DOHH2 (cell line): ENCODE measurements around the gene PACRG.

Experiments used
- H3F3A ChIP-seq: fragments of 200-600 bp; sonication (generic), shearing (Covaris generic); 2 replicates; pipeline ENCODE4 v1.6.0; 2016; ENCODE audit warnings: antibody characterized with exemption, mild to moderate bottlenecking; ENCODE audit not compliant: control insufficient read depth, insufficient read depth
- H3K27ac ChIP-seq: fragments of 200-600 bp; sonication (generic); 2 replicates; pipeline ENCODE4 v1.5.1; 2014; ENCODE audit warnings: low read depth, mild to moderate bottlenecking, low read length, moderate library complexity
- H3K27me3 ChIP-seq: fragments of 200-600 bp; sonication (generic); 2 replicates; pipeline ENCODE4 v1.6.1; 2014; ENCODE audit warnings: mild to moderate bottlenecking, low read length, mixed read lengths; ENCODE audit not compliant: control insufficient read depth
- H3K36me3 ChIP-seq: fragments of 200-600 bp; sonication (generic); 2 replicates; pipeline ENCODE4 v1.6.1; 2014; ENCODE audit warnings: mild to moderate bottlenecking, low read length, moderate library complexity, mixed read lengths; ENCODE audit not compliant: control insufficient read depth
- H3K4me1 ChIP-seq: fragments of 200-600 bp; sonication (generic); 2 replicates; pipeline ENCODE4 v1.6.1; 2014; ENCODE audit warnings: mild to moderate bottlenecking, low read length, mixed read lengths; ENCODE audit not compliant: control insufficient read depth
- H3K4me2 ChIP-seq: fragments of 200-600 bp; sonication (generic); 2 replicates; pipeline ENCODE4 v1.6.0; 2014; ENCODE audit warnings: mild to moderate bottlenecking, low read length, moderate library complexity
- H3K4me3 ChIP-seq: fragments of 200-600 bp; sonication (generic); 2 replicates; pipeline ENCODE4 v1.5.1; 2014; ENCODE audit warnings: mild to moderate bottlenecking, low read length, mixed read lengths
- H3K79me2 ChIP-seq: fragments of 200-600 bp; sonication (generic); 2 replicates; pipeline ENCODE4 v1.6.1; 2014; ENCODE audit warnings: mild to moderate bottlenecking, low read length, mixed read lengths; ENCODE audit not compliant: control insufficient read depth
- H3K9me2 ChIP-seq: fragments of 200-600 bp; sonication (generic); replicated peaks from 2 replicates; pipeline ENCODE4 v1.6.1; 2014; ENCODE audit warnings: mild to moderate bottlenecking, low read length, mixed read lengths; ENCODE audit not compliant: control insufficient read depth
- H3K9me3 ChIP-seq: fragments of 200-600 bp; sonication (generic); 2 replicates; pipeline ENCODE4 v1.6.1; 2014; ENCODE audit warnings: antibody characterized with exemption, low read length, mixed read lengths; ENCODE audit not compliant: control insufficient read depth, insufficient read depth
- H4K20me1 ChIP-seq: fragments of 200-600 bp; sonication (generic); 2 replicates; pipeline ENCODE4 v1.6.0; 2014; ENCODE audit warnings: low read depth, mild to moderate bottlenecking, antibody characterized with exemption, low read length, moderate library complexity; ENCODE audit not compliant: control insufficient read depth, insufficient read depth
- CTCF ChIP-seq: fragments of 200-600 bp; sonication (generic); IDR thresholded peaks from one replicate; pipeline ENCODE4 v1.5.1; 2014; ENCODE audit warnings: antibody characterized with exemption, mild to moderate bottlenecking, low read depth, low read length; ENCODE audit not compliant: poor library complexity, severe bottlenecking
- EZH2phosphoT487 ChIP-seq: fragments of 200-600 bp; sonication (generic); IDR thresholded peaks from 2 replicates; pipeline ENCODE4 v1.6.1; 2017; ENCODE audit warnings: borderline replicate concordance, mild to moderate bottlenecking, antibody characterized with exemption, low read length, moderate library complexity, mixed read lengths

The PACRG gene

GRCh38 chr6:163250116-163250515 lies 522.3 kb downstream of the PACRG start:
- Histone ChIP-seq H3K4me1 (no peaks in the 10 kb centered on the region), H3K27ac (no peak overlapping the region), H4K20me1 (no peaks in the 10 kb centered on the region), H3K27me3 (no peaks in the 10 kb centered on the region), H3K4me3 (no peak overlapping the region), H3K79me2 (no peaks in the 10 kb centered on the region), H3F3A (no peaks in the 10 kb centered on the region), H3K9me2 (no peaks in the 10 kb centered on the region), H3K36me3 (no peaks in the 10 kb centered on the region), H3K4me2 (no peak overlapping the region), H3K9me3 (no peaks in the 10 kb centered on the region)
- TF ChIP-seq CTCF (no peak), EZH2phosphoT487 (no peak)

GRCh38 chr6:163252061-163252591 lies 524.4 kb downstream of the PACRG start:
- Histone ChIP-seq H3K4me3 (no peak overlapping the region), H3K4me2 (no peak overlapping the region), H4K20me1 (no peaks in the 10 kb centered on the region), H3K4me1 (no peaks in the 10 kb centered on the region), H3K9me2 (no peaks in the 10 kb centered on the region), H3K27me3 (no peaks in the 10 kb centered on the region), H3K79me2 (no peaks in the 10 kb centered on the region), H3K9me3 (no peaks in the 10 kb centered on the region), H3K27ac (no peak overlapping the region), H3F3A (no peaks in the 10 kb centered on the region), H3K36me3 (no peaks in the 10 kb centered on the region)
- TF ChIP-seq EZH2phosphoT487 (no peak), CTCF (no peak)

GRCh38 chr6:163253556-163254213 lies 525.9 kb downstream of the PACRG start:
- TF ChIP-seq CTCF = no peak
- TF ChIP-seq EZH2phosphoT487 = no peak
- Histone ChIP-seq H3K4me3 (no peak overlapping the region), H3K27me3 (no peaks in the 10 kb centered on the region), H4K20me1 (no peaks in the 10 kb centered on the region), H3K27ac (no peak overlapping the region), H3K36me3 (no peaks in the 10 kb centered on the region), H3K4me1 (no peaks in the 10 kb centered on the region), H3F3A (no peaks in the 10 kb centered on the region), H3K9me3 (no peaks in the 10 kb centered on the region), H3K79me2 (no peaks in the 10 kb centered on the region), H3K4me2 (no peak overlapping the region), H3K9me2 (no peaks in the 10 kb centered on the region)
